ENCODE measurements around the gene PLXNA4. TPM values are rescaled to one million over a fixed set of nuclear protein-coding genes. Genes with fewer than 3 reads are reported as not detected.

PLXNA4 gene
- total and polyA plus RNA-seq, 11 donors = 1.8 to 22.1 (median 10.5) TPM

DNA sequence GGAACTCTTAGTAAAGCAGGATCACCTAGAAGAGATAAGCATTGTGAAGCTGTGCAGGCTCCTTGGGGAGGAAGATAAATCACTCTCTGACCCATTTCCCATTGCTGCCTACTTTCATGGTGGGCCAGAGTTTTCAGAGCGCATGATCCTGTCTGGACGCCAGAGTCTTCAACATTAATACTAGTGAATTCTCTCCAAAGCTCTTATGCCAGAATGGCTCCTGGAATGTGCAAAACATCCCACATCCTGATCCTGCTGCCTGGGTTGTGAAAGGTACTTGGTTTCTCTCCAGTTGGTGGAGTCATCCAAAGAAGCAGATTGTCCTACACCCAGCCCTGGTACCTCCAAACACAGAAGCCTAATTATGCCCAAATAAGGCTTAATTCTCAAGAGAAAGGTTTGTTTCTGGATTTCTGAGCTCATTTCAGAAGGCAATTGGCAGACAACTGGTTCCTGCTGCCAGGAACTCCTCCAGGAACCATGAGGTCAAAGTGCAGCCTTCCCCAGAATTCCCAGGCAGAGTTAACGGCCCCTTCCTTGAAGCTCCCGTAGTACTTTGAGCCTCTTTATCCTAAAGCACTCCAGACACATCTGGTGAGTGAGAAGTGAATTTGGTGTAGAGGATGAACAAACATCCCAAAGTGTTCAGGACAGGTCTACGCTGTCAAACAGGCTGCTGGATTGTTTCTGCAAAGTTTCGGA, 495.2 kb downstream of the PLXNA4 start:
- intact Hi-C loops (cut with DNase I) = loop anchor here in 1 of 10 donors (5.0 kb wide), 1 partner anchor 66 kb away; no protein-coding TSS in a partner anchor
- Histone ChIP-seq H3K27ac (no peak overlapping the region), H3K27me3 (peaks cover 0 to 4% (median 0%) of the 10 kb centered on the region in 9 donors), H3K9me3 (no peaks in the 10 kb centered on the region), H3K4me1 (peaks cover 0 to 24% (median 12%) of the 10 kb centered on the region in 12 donors), H3K36me3 (no peaks in the 10 kb centered on the region), H3K4me3 (no peak overlapping the region)
- WGBS, 4 donors = 61 to 70% (median 65%) methylated on average over 6 of the region's 6 CpGs
- ATAC-seq (peak in 3 of 4 donors; percentile 36 to 75 (median 61)), DNase-seq (no peak)
- TF ChIP-seq, protein P1, sequence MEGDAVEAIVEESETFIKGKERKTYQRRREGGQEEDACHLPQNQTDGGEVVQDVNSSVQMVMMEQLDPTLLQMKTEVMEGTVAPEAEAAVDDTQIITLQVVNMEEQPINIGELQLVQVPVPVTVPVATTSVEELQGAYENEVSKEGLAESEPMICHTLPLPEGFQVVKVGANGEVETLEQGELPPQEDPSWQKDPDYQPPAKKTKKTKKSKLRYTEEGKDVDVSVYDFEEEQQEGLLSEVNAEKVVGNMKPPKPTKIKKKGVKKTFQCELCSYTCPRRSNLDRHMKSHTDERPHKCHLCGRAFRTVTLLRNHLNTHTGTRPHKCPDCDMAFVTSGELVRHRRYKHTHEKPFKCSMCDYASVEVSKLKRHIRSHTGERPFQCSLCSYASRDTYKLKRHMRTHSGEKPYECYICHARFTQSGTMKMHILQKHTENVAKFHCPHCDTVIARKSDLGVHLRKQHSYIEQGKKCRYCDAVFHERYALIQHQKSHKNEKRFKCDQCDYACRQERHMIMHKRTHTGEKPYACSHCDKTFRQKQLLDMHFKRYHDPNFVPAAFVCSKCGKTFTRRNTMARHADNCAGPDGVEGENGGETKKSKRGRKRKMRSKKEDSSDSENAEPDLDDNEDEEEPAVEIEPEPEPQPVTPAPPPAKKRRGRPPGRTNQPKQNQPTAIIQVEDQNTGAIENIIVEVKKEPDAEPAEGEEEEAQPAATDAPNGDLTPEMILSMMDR (IDR thresholded peaks at IDR 0.05) = no peak
- no peak for TF ChIP-seq POLR2A (IDR thresholded peaks at IDR 0.05)

DNA sequence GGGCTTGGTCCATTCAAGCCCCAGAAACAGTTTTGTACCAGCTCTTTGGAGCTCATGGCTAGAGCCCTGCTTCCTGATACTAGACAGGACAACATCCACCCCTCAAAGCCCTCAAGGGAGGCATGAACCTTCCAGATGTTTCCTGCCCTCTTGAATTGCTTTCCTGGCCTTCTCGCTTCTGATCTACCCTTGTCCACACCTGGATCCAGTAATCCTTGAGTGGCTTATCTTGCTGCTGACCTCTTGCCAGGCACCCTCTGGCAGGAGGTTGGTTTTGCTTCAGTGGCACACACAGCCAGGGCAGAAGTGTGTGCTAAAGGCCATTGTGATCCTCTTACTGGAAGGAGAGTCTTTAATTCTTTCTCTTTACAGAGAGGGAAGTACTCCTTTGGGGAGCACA, 495.8 kb downstream of the PLXNA4 start:
- TF ChIP-seq, protein P1 (IDR thresholded peaks at IDR 0.05) = no peak
- no peak for TF ChIP-seq POLR2A (IDR thresholded peaks at IDR 0.05)
- no peaks in the 10 kb centered on the region for H3K36me3 ChIP-seq
- 7 to 19% (median 15%) methylated on average over 1 of the region's 1 CpG for WGBS, 4 donors
- intact Hi-C loops (cut with DNase I) = loop anchor here in 1 of 10 donors (5.0 kb wide), 1 partner anchor 67 kb away; no protein-coding TSS in a partner anchor
- DNase-seq (peak in 1 of 5 donors; percentile 43), ATAC-seq (peak in 3 of 4 donors; percentile 50 to 67 (median 53))
- H3K27ac ChIP-seq = peak overlapping the region in 1 of 12 donors; percentile 9
- H3K4me3 ChIP-seq = no peak overlapping the region
- no peaks in the 10 kb centered on the region for H3K9me3 ChIP-seq
- peaks cover 0 to 4% (median 0%) of the 10 kb centered on the region in 9 donors for H3K27me3 ChIP-seq
- H3K4me1 ChIP-seq = peaks cover 0 to 24% (median 12%) of the 10 kb centered on the region in 12 donors

DNA sequence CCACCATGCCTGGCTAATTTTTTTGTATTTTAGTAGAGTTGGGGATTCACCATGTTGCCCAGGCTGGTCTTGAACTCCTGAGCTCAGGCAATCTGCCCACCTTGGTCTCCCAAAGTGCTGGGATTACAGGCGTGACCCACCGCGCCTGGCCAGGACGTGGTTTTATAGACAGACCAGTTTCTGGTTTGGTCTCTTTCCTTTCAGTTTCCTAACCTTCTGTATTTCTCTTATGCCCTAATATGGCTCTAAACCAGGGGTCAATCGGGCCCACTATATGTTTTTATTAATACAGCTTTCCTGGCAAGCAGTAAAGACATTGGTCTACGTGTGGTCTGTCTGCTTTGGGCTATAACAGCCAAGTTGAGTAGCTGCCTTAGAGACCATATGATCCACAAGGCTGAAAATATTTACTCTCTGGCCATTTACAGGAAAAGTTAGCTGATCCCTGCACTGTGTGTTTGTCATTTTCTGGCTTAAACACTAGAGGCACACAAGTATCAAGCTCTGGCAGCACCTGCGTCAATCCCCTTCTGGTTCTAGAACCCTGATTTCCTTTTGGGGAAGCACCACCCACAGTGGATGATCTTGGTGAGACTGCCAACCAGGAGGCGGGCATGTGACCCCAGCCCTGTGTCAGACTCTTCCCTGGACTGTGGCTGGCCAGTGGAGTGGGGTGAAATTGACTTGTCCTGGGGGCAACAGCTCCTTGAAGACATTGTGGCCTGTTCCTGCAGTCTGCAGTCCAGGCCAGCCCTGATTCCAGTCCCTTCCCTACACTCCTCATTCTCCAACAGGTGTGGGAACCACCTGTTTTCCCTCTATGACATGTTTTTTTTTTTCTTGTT, 497.2 kb downstream of the PLXNA4 start:
- WGBS, 4 donors = 78 to 92% (median 85%) methylated on average over 8 of the region's 8 CpGs
- no peaks in the 10 kb centered on the region for H3K36me3 ChIP-seq
- no peak overlapping the region for H3K4me3 ChIP-seq
- intact Hi-C loops (cut with DNase I) = no loop called here
- TF ChIP-seq, protein P1 (IDR thresholded peaks at IDR 0.05) = no peak
- TF ChIP-seq POLR2A (IDR thresholded peaks at IDR 0.05) = no peak
- no peak overlapping the region for H3K27ac ChIP-seq
- no peaks in the 10 kb centered on the region for H3K9me3 ChIP-seq
- DNase-seq = no peak
- no peak for ATAC-seq
- peaks cover 0 to 4% (median 0%) of the 10 kb centered on the region in 9 donors for H3K27me3 ChIP-seq
- peaks cover 0 to 32% (median 12%) of the 10 kb centered on the region in 12 donors for H3K4me1 ChIP-seq
